HG03575 (cell line): ENCODE measurements around the gene SLC25A24.

Source experiments
- ATAC-seq: cut with Tn5 transposase; IDR thresholded peaks from one replicate; pipeline ENCODE4 v1.9.1; 2021; ENCODE audit not compliant: unreplicated experiment, insufficient number of reproducible peaks, low FRiP score; ENCODE audit errors: extremely low read depth

SLC25A24 gene

DNA sequence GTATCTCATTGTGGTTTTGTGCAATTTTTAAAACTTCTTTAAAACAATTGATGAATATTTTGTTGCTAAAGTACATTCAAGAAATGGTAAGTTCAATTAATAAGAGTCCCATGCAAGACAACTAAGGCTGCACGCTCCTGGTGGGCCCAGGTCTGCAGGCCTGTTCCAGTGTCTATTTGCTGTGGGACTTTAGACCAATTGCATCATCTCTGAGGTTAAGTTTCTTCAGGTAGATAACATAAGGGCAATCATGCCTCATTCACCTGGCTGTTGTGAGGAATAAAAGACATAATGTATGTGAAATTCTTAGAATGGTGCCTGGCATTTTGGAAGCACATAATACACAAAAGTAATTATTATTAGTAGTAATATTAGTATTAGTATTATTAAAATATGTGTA is 82.9 kb downstream of the SLC25A24 start:
- ATAC-seq = no peak

DNA sequence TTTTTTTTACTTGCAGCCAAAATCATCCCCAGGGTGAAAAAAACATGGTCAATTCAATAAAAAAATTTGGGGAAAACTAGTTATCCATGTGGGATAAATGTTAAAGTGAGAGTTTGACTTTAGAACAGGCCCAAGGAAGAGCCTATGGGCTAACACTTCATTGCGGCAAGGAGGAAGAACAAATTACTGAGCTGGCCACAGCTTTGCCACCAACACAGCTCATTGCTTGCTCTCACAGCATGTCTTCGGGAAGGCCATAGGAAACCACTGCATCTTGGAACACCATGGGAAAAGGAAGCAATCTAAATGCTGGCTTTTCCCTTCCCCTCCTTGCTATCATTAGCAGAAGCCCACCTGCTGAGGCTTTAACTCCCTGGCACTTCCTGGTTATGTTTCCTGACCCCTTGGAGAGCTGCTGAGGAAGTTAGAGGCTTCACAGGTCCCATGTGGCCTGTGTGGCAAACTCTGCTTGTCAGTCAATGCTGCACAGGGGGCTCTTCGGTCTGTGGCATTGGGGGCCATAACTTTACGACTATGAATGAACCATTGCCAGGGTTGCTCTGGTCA is 86.0 kb downstream of the SLC25A24 start:
- no peak for ATAC-seq

DNA sequence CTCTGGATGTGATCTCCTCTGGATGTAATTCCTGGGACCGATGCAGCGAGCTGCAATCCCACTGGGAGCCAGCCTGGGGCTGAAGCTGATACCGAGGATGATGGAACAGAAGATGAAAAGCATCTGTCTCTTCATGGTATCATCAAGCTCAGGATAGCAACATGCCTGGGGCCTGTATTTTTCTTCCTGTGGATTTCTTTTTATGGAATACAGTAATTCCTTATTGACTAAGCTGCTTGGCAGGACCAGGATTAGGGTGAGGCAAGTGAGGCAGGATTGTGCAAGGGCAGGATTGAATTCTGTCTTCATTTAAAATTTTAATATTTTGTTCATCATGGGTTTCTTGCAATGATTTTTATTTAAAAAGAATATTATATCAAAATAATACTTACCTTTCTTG is 86.6 kb downstream of the SLC25A24 start:
- no peak for ATAC-seq

DNA sequence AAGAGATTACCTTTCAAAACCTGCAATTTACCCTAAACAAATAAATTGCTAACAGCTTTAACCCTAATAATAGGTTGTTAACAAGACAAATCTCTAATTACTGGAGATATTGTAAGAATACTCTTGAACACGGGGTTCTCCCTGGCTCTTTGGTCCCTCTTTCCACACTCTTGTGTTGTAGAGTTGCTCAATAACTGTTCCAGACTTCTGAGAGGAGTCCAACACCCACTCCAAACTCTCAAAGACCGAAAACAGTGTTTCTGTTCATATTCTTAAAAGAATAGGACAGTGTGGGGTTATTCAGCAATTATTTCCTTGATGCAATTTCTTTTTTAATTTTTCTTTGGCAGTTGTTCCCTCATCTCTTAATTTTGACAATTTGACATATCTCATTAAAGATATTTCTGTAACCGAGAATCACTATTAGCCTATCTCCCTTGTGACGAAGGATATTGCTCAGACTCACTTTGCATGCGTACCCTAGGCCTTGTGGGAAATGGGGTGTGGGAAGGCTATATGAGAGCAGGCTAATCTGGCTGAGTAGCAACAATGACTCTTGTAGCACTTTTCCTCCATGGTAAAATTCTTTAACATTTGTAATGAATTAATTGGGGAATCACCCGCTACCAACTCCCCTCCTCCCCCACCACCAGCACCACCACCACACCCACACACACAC is 90.7 kb downstream of the SLC25A24 start:
- no peak for ATAC-seq

DNA sequence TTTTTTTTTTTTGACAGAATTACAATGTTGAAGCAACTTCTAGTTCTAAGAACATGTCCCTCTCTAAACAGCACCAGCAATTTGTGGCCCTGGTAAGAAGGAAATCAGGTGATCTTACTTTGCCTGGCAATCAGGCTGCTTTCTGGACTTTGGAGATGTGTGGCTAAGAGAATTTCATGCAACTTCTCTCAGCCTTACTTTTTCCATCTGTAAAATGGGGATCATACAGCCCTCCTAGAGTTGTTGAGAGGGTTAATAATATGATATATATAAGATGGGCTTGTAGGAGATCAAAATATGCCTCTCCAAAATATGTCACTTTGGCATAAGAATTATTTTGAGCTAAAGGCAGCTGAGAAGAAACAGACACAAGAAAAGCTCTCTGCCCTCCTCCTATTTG is 92.0 kb downstream of the SLC25A24 start:
- no peak for ATAC-seq

DNA sequence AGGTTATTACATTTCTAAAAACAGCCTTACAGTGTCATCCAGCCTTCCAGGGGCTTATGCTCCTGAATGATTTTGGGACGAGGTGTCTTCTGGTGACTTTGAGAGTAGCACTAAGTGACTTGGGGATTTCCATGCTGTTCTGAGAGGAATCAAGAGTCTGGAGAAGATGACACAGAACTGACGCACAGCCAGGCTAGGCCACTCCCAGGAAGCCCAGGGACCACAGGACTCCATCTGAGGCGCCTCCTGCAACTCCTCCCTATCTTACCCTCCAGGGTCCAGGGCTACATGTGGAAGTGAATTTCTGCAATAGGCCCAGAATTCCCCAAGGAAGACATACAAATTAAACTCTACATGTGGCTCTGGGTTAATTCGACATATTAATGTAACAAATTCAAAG is 92.5 kb downstream of the SLC25A24 start:
- no peak for ATAC-seq

DNA sequence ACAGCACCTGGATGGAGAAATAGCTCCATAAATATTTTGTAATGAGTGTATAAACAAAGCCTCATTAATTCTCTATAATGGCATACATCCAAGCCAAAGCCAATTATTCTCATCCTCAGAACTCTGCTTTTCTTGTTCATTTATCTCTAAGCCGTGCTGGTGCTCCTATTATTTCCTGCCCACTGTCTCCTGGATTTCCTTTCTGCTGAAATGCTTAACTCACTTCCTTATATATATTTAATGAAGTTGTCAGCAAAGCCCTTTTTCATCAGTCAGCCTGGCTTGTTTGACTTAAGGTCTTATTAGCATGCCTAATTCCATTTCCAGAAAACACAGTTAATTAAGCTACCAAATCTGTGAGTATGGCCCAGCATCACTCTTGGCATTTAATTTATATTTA is 93.4 kb downstream of the SLC25A24 start:
- ATAC-seq = no peak

DNA sequence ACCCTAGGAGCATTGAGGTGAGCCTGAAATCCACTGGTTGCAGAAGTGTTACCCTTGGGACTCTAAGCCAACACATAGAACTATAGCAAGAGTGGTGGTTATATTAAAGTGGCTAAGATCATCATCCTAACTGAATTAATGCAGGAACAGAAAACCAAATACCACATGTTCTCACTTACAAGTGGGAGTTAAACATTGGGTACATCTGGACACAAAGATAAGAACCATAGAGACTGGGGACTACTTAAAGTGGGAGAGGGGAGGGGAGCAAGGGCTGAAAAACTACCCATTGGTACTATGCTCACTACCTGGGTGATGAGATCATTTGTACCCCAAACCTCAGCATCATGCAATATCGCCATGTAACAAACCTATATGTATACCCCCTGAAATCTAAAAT is 100.0 kb downstream of the SLC25A24 start:
- no peak for ATAC-seq

DNA sequence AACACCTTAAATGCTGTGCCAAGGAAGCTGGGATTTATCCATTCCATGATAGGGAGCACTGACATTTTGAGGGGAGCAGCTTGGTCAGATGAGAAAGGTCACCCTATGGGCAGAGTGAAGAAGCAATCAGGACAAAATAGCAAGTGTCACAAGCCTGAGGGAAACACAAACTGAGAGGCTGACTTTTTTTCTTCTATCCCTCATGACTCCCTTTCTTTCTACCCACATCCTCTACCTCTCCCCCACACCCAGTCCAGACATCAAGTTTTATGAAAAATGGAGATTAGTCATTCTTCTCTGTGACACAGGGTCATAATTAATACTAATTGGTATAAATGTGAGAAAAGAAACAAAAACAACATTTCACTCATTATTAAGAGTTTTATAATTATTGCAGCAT is 103.1 kb downstream of the SLC25A24 start:
- ATAC-seq = no peak

DNA sequence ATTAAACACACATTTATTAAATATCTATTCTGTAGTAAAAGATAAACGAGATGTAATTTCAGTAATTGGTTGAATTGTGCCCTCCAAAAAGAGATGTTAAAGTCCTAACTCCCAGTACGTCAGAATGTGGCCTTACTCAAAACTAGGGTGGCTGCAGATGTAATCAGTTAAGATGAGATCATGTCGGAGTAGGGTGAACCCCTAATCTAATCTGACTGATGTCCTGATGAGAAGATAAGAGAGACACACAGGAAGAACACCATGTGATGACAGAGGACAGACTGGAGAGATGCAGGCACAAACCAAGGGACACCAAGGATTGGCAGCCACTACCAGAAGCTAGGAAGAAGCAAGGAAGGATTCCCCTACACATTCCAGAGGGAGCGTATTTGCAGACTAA is 104.1 kb downstream of the SLC25A24 start:
- no peak for ATAC-seq

DNA sequence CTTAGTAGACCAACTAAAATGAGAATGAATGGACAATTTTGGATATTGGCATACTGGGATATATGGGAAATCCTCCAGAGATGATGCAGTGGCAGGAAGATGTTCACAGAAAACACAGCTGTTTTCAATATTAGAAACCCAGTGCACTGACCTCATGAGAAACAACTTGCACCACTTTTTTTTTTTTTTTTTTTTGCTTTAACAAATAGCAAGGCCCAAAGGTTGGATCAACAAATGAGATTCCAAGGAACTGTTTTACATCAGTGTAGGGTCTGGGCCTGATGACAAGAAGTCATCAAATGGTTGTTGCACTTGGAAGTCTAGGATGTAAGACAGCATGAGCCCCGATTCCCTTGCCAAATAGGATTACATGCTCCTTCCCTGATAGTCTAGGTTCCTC is 110.7 kb downstream of the SLC25A24 start:
- ATAC-seq = no peak

DNA sequence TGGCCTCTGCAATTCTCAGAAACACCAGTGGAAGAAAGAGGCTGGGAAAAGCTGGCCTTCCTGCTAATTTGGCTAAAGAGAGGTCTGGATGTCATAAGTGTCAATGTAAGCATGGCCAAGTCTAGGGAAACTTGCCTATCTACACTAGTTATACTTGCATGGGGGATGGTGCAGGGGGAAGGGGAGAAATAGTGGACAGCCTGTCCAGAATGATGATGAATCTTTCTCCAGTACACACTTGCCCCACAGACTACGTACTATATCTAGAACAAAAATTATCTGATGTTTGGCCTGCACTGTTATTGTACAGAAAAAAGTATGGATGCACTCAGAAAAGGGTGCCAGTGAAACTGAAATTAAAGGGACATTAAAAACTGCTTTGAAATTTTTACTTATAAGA is 114.5 kb downstream of the SLC25A24 start:
- ATAC-seq = no peak

DNA sequence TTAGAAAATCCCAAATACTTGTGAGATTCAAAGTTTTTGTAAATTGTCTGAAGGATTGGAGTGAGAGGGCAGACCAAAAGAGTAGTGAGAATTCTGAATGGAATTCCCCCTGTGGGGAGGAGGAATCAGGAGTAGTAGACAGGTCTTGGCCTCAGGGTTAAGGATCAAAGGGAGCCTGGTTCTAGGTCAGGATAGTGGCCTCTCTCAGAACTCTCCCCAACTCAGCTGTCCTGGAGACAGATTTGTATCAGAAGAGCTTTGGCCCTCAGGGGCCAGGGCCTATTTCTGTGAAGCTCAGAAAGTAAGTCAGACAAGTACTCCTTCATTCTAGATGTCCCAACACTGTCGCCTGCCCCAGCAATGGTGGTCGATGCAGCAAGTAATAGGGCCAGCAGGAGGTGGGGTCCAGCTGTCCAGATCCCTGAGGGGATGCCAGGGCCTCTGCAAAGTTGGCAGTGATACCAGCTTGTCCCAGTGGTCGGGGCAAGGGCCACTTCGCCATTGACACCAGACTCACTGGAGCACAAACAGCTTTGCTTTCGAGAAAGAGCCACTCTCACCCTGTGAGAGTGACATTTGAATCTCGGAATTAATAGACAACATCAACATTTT is 115.2 kb downstream of the SLC25A24 start:
- ATAC-seq = no peak
